NT2/D1 (cell line): Measurements from ENCODE around the gene TFCP2L1.

Experiments used
- SUZ12 ChIP-seq: IDR thresholded peaks from 2 replicates; pipeline ENCODE4 v1.6.1; 2011; ENCODE audit not compliant: insufficient read length, insufficient read depth; ENCODE audit errors: extremely low read depth
- YY1 ChIP-seq: IDR thresholded peaks from 2 replicates; pipeline ENCODE4 v1.6.1; 2011; ENCODE audit not compliant: insufficient read length, insufficient read depth
- ZNF274 ChIP-seq: IDR thresholded peaks from 2 replicates; pipeline ENCODE4 v1.6.1; 2011; ENCODE audit warnings: mild to moderate bottlenecking, low read depth, low read length

GRCh38 chr2:121247534-121247933, 37.5 kb downstream of the TFCP2L1 start:
- no peak for TF ChIP-seq ZNF274
- no peak for TF ChIP-seq SUZ12
- no peak for TF ChIP-seq YY1
